HG02798 (cell line): ENCODE data around the gene C1QTNF3.

Experiments
- ATAC-seq: cut with Tn5 transposase; IDR thresholded peaks from one replicate; pipeline ENCODE4 v1.9.1; 2021; ENCODE audit warnings: mild to moderate bottlenecking; ENCODE audit not compliant: unreplicated experiment, poor library complexity

Gene C1QTNF3

DNA sequence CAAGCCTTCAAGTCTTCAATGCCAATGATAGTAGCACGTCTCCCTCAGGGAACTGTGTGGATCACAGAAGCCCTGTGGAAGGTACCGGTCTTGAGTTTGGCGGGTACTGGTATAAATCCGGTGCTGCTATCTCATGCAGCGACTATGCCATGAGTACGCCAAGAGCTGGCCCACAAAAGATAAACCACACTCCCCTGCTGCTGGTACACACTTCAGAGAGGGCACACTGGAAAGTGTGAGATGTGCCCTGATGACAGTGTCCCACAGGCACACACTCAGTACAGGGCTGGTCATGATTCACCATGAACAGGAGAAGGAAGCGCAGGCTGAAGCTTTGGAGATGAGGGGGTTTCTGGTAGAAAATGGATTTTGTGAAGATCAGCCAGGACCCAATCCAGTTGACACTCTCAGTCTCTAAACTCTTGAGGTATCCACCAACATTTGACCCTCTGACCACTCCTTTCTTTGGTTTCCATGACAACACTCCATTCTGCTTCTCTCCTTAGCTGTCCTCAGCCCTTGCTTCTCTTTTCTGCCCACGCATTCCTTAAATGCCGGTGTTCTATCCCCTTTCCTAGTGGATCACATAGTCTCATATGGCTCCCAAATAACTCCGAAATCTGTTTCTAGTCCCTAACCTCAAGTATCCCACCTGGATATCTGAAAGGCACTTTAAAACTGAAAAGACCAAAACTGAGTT lies 40.2 kb downstream of the C1QTNF3 start:
- ATAC-seq: no peak

DNA sequence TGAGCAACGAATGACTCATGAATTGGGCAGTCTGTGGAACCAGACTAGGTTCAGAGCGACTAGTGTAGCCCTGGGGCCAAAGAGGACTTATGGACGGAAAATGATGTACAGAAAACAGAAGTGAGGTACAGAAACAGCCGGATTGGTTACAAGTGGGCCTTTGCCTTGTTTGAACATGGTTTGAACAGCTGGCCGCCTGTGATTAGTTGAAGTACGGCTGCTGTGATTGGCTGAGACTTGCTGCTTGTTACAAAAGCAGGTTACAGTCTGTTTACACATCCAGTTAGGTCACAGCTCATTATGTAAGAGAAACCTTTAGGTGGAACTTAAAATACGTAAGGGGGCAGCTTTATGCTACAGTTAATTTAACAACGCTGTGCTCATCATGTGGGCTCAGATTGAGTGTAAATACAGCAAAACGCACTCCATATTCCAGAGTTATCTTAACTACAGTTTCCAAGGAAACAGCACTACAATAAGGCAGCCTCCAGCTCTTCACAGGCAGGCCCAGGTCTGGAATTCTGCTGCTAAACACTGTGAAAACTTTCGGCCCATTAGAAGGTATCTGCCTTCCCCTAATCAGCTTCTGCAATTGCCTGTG lies 41.7 kb downstream of the C1QTNF3 start:
- ATAC-seq: no peak

- no peak for ATAC-seq
These were observed 43.0 kb downstream of the C1QTNF3 start for GRCh38 chr5:33999978-34000377.

DNA sequence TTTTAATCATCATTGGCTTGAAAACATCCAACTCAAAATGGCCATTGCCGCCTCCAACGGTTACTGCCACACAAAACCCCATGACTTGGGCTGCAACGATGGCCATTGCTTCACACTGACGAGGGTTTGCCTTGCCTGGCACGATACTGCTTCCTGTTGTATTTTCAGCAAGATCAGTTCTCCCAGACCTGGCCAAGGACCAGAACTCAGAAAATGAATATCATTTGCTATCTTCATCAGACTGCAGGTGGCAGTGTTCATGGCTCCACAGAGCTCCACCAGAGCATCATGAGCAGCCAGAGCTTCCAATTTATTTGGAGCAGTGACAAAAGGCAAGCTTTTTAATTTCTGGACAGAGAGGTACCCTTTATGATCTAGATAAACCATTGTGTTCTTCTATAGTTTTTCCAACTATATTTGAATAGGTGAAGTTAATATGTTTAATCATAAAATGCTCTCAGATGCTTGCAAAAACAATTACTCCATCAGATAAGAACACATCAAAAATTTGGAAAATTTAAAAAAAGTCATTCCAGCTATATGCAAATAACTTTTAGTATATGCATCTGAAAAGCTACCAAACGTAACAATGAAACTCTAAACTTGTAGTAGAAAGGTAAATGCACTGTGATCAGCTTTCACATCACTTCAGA lies 45.6 kb downstream of the C1QTNF3 start:
- ATAC-seq: peak; percentile 83

DNA sequence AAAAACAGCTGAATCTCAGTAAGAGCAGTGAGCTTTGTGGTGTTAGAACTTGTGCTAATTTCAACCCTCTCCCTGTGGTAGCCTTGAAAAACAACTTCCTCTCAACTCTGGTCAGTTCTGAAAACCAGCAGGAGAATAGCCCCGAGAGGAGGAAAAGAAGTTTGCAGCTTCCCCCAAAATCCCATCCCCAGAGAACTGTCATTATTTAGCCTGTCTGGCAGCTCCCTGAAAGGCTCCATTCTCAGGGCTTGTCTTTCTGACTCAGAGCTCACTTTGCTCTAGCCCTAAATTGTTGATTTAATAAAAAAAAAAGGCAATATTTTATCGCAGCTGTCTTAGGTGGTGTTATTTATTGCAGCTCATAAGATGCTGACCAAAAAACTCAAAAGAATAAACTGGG lies 47.1 kb downstream of the C1QTNF3 start:
- no peak for ATAC-seq

GRCh38 chr5:33994845-33995244 lies 48.2 kb downstream of the C1QTNF3 start:
- ATAC-seq: no peak

- no peak for ATAC-seq
These were observed 50.1 kb downstream of the C1QTNF3 start for GRCh38 chr5:33992864-33993263.

GRCh38 chr5:33985447-33985846 lies 57.6 kb downstream of the C1QTNF3 start:
- ATAC-seq: no peak

GRCh38 chr5:33984671-33985124 lies 58.3 kb downstream of the C1QTNF3 start, which contains the start of gene SLC45A2:
Gene SLC45A2, minus strand, starts transcription at chr5:33984693. Its CDS starts 110 bp downstream, at chr5:33984583.
- no peak for ATAC-seq

- ATAC-seq: no peak
These were observed 58.8 kb downstream of the C1QTNF3 start for GRCh38 chr5:33984178-33984577.

GRCh38 chr5:33981408-33982162 lies 61.4 kb downstream of the C1QTNF3 start:
- no peak for ATAC-seq

GRCh38 chr5:33980030-33980429 lies 63.0 kb downstream of the C1QTNF3 start:
- ATAC-seq: no peak

GRCh38 chr5:33978306-33978705 lies 64.7 kb downstream of the C1QTNF3 start:
- no peak for ATAC-seq

DNA sequence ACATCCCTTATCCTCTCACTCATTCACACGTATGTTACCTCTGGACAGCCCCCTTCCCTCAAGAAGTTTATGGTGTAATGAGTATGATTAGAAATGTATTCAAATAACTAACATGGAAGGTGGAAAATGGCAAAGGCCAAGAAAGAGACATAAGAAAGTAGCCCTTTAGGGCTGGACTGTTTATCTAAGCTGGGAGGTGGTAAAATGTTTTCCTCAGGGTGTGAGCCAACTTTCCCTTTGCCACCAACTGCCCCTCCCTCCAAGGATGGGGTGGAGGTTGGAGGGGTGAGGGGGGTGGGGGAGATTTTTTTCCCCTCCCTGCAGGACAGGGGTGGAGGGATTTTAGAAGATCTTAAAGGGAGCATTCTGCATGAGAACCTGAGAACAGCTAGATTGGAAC lies 66.7 kb downstream of the C1QTNF3 start:
- no peak for ATAC-seq

DNA sequence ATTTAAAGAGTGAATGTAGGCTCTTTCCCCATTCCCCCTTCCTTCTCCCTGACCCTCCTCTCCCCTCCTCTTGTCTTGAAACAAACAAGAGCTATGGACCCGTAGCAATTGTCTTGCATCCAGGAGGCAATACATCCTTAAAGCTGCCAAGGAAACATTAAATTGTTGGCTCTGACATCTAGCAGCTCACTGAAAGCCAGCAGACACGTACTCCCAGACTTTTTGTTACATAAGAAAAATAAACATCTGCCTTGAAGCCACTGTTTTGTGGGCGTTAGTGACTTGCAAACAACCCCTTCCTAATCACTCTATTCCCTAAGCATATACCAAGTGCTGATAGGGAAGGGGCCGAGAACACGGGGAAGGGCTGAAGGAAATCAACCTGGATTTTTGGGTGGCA lies 67.2 kb downstream of the C1QTNF3 start:
- ATAC-seq: no peak

DNA sequence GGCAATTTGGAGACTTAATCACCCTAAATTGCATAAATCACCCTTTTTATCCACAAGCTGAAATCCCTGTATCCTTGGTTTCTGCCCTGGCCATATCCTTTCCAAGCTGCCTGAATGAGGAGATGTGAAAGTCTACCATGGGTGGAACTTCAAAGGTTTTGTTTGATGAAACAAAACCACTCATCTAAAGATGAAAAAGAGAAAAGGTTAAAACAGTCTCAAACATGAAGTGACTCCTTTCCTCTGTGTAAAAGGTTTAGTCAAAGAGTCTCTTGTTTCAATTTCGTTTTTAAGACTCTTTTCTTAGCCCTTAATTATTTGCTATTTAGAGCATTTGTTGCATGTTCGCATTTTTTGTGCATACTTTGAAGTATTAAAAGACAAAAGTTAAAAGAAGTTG lies 69.7 kb downstream of the C1QTNF3 start:
- peak; percentile 58 for ATAC-seq

DNA sequence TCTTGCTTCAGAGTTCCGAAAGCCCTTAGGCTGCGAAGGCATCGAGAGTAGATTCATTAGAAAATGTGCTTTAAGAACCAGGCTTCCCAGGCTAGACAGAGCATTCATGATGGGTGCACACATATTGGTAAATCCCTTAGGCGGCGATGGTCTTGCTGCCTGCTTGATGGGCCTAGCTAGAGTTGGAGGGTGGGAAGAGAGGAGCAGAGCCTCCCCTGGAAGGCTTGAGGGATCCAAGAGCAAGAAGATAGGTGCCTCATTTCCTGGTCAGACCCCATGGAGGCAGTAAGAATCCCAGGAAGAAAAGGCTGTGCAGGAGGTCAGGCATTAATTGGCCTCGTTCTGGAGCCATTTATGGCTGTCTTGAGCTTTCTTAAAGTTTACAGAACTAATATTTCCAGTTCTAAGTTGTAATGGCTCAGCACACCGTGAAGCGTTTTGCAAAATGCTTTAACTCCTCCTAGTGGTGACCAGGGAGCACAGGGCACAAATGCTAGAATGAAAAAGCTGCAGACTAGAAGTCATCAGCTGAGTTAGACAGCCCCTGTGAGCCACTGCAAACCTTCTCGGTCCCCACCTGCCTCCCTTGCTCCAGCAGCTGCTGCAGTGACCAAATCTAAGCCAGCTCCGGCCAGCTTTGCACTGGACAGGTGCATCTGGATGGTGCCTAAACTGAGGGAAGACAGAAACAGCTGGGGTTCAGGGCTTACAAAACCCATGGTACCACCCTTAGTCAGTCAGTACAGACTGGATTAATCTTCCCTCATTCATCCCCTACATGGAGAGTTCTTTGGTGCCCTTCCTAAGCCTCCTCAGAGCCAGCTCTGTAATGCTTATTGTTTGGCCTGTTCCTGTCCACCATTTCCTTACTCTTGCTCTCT lies 73.2 kb downstream of the C1QTNF3 start:
- peak; percentile 75 for ATAC-seq

DNA sequence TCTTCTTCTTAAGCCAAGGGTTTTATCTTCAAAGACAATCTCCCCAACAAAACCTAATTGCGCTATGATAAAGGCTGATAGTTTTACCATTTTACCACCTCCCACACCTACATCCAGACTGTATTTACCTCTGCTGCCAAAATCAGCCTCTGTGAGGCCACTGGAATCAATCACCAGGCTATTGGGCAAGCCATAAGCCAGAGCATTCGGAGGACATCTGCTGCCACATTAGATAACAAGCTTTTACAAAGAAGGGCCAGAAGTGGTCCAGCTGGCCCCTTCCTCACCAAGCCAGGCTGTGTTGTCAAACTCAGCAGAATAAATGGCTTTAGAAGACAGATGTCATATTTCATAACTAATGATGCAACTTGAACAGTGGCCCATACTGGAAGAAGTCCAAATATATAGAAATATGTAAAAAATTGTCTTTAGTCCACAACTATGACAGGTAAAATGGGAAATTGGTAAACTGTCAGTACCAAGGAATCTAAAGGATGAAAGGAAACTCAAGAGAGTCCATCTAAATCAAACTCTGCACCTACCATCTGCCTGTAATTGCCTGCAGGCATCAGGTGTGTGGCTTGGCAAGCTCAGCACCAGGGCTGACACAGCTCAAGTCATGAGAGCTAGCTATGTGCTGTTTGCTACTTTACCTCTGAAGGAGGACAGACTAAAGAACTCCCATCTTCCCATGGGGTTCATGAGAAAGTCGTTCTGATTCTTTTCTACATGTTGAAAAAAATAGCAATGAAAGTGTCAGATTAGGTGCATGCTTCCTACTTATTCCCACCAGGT lies 74.6 kb downstream of the C1QTNF3 start:
- no peak for ATAC-seq
